HEK293 (cell line): ENCODE measurements around the gene STARD10.
A peak's percentile ranks its signal among the peaks of the same experiment; 100 is the strongest.

Source experiments
- CTCF ChIA-PET: fragments of 350-600 bp; formaldehyde crosslinking; extraction: SDS; loops from one replicate; lab custom pipeline; 2021; ENCODE audit warnings: antibody characterized with exemption; lab: Yijun Ruan, JAX
- POLR2A ChIA-PET: fragments of 300-600 bp; formaldehyde crosslinking; extraction: SDS; loops from one replicate; lab custom pipeline; 2020; ENCODE audit warnings: antibody characterized with exemption, inconsistent platforms; lab: Yijun Ruan, JAX
- H3K27ac ChIP-seq: fragments of 200-500 bp; sonication (Bioruptor generic); 2 replicates; pipeline ENCODE4 v1.5.1; 2014; ENCODE audit warnings: low read depth, low read length, control low read depth, inconsistent platforms; ENCODE audit errors: extremely low read depth
- H3K36me3 ChIP-seq, 2 experiments: fragments of 200-500 bp in 1 of 2; sonication (Bioruptor generic) in 1 of 2; 1 replicate in 1 of 2; 2 replicates in 1 of 2; pipeline ENCODE4 v1.5.1; 2014 to 2017; ENCODE audit warnings: inconsistent platforms in 2 of 2, low read length in 2 of 2; ENCODE audit not compliant: control insufficient read depth in 2 of 2, insufficient read depth in 1 of 2
- H3K4me1 ChIP-seq: fragments of 200-500 bp; sonication (Bioruptor generic); 2 replicates; pipeline ENCODE4 v1.5.1; 2014; ENCODE audit warnings: mild to moderate bottlenecking, low read length, inconsistent platforms; ENCODE audit not compliant: control insufficient read depth, insufficient read depth
- H3K4me3 ChIP-seq: 2 replicates; pipeline ENCODE4 v1.5.1; 2011; ENCODE audit warnings: low read depth, mild to moderate bottlenecking, control low read depth, low read length, moderate library complexity
- H3K9me3 ChIP-seq: fragments of 200-500 bp; sonication (Bioruptor generic); 2 replicates; pipeline ENCODE4 v1.5.1; 2014; ENCODE audit warnings: low read depth, low read length, inconsistent platforms; ENCODE audit not compliant: control insufficient read depth, insufficient read depth
- WT1 ChIP-seq: fragments of 450-650 bp; formaldehyde crosslinking; IDR thresholded peaks from 2 replicates; pipeline ENCODE4 v1.5.1; 2016; ENCODE audit warnings: missing biosample characterization, missing genetic modification characterization
- ZBTB7A ChIP-seq: fragments of 450-650 bp; formaldehyde crosslinking; IDR thresholded peaks from 2 replicates; pipeline ENCODE4 v1.5.1; 2016; ENCODE audit warnings: low read depth, missing biosample characterization, missing genetic modification characterization
- ZBTB8A ChIP-seq: fragments of 450-650 bp; formaldehyde crosslinking; IDR thresholded peaks from 2 replicates; pipeline ENCODE4 v1.5.1; 2016; ENCODE audit warnings: missing biosample characterization, missing genetic modification characterization
- ZFP69B ChIP-seq: fragments of 450-650 bp; formaldehyde crosslinking; IDR thresholded peaks from 2 replicates; pipeline ENCODE4 v1.5.1; 2016; ENCODE audit warnings: missing biosample characterization, missing genetic modification characterization
- ZNF24 ChIP-seq: fragments of 450-650 bp; formaldehyde crosslinking; IDR thresholded peaks from 2 replicates; pipeline ENCODE4 v1.5.1; 2016; ENCODE audit warnings: missing biosample characterization, missing genetic modification characterization
- ZNF394 ChIP-seq: fragments of 450-650 bp; formaldehyde crosslinking; IDR thresholded peaks from 2 replicates; pipeline ENCODE4 v1.5.1; 2016; ENCODE audit warnings: missing biosample characterization, missing genetic modification characterization, mild to moderate bottlenecking, moderate library complexity, borderline replicate concordance
- ZNF416 ChIP-seq: fragments of 450-650 bp; formaldehyde crosslinking; IDR thresholded peaks from 2 replicates; pipeline ENCODE4 v1.5.1; 2016; ENCODE audit warnings: missing biosample characterization, missing genetic modification characterization
- ZNF571 ChIP-seq: fragments of 450-650 bp; formaldehyde crosslinking; IDR thresholded peaks from 2 replicates; pipeline ENCODE4 v1.5.0; 2017; ENCODE audit warnings: missing biosample characterization, missing genetic modification characterization
- ZNF623 ChIP-seq: fragments of 450-650 bp; formaldehyde crosslinking; IDR thresholded peaks from 2 replicates; pipeline ENCODE4 v1.5.1; 2016; ENCODE audit warnings: missing biosample characterization, missing genetic modification characterization
- ZNF701 ChIP-seq: fragments of 450-650 bp; formaldehyde crosslinking; IDR thresholded peaks from 2 replicates; pipeline ENCODE4 v1.5.1; 2016; ENCODE audit warnings: missing biosample characterization, missing genetic modification characterization
- ZNF791 ChIP-seq: fragments of 450-650 bp; formaldehyde crosslinking; IDR thresholded peaks from 2 replicates; pipeline ENCODE4 v1.5.1; 2016; ENCODE audit warnings: missing biosample characterization, missing genetic modification characterization
- TF ChIP-seq, protein P1 (sequence below): fragments of 450-650 bp; formaldehyde crosslinking; IDR thresholded peaks from 2 replicates; pipeline ENCODE4 v1.5.1; 2017; ENCODE audit warnings: missing biosample characterization, missing genetic modification characterization
- TF ChIP-seq, protein P2 (sequence below): sonication (generic); formaldehyde crosslinking; IDR thresholded peaks from 2 replicates; pipeline ENCODE4 v1.8.1; 2022; ENCODE audit warnings: mild to moderate bottlenecking, moderate library complexity, missing genetic modification reagents
- TF ChIP-seq, protein P3 (sequence below): fragments of 450-650 bp; formaldehyde crosslinking; IDR thresholded peaks from 2 replicates; pipeline ENCODE4 v1.5.1; 2016; ENCODE audit warnings: missing biosample characterization, missing genetic modification characterization, borderline replicate concordance
- TF ChIP-seq, protein P4 (sequence below): fragments of 450-650 bp; formaldehyde crosslinking; IDR thresholded peaks from 2 replicates; pipeline ENCODE4 v1.5.1; 2017; ENCODE audit warnings: missing biosample characterization, missing genetic modification characterization
- TF ChIP-seq, protein P5 (sequence below): fragments of 450-650 bp; formaldehyde crosslinking; conservative IDR thresholded peaks from 2 replicates; pipeline ENCODE4 v1.5.1; 2016; ENCODE audit warnings: low read depth, missing biosample characterization, missing genetic modification characterization
- TF ChIP-seq, protein P6 (sequence below): fragments of 450-650 bp; formaldehyde crosslinking; IDR thresholded peaks from 2 replicates; pipeline ENCODE4 v1.5.1; 2016; ENCODE audit warnings: missing biosample characterization, missing genetic modification characterization

The STARD10 gene

DNA sequence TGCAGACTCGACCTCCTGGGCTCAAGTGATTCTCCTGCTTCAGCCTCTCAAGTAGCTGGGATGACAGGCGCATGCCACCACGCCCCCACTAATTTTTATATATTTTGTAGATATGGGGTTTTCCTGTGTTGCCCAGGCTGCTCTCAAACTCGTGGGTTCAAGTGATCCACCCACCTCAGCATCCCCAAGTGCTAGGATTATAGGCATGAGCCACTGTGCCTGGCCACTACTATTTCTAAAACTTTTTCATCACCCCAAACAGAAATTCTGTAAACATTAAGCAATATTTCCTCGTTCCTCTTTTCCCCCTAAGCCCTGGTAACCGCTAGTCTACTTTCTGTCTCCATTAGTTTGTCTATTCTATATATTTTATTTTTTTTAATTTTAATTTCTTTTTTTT, 11.4 kb upstream of the STARD10 start (continued):
- TF ChIP-seq, protein P1, sequence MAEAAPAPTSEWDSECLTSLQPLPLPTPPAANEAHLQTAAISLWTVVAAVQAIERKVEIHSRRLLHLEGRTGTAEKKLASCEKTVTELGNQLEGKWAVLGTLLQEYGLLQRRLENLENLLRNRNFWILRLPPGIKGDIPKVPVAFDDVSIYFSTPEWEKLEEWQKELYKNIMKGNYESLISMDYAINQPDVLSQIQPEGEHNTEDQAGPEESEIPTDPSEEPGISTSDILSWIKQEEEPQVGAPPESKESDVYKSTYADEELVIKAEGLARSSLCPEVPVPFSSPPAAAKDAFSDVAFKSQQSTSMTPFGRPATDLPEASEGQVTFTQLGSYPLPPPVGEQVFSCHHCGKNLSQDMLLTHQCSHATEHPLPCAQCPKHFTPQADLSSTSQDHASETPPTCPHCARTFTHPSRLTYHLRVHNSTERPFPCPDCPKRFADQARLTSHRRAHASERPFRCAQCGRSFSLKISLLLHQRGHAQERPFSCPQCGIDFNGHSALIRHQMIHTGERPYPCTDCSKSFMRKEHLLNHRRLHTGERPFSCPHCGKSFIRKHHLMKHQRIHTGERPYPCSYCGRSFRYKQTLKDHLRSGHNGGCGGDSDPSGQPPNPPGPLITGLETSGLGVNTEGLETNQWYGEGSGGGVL, result no peak
- no peak for TF ChIP-seq WT1 (tag by site-specific recombination)
- TF ChIP-seq ZNF571 (tag by site-specific recombination), result no peak
- TF ChIP-seq ZNF791 (tag by site-specific recombination), result no peak
- no peak for TF ChIP-seq ZBTB7A (tag by site-specific recombination)
- TF ChIP-seq ZNF416 (tag by site-specific recombination), result no peak
- TF ChIP-seq, protein P2, sequence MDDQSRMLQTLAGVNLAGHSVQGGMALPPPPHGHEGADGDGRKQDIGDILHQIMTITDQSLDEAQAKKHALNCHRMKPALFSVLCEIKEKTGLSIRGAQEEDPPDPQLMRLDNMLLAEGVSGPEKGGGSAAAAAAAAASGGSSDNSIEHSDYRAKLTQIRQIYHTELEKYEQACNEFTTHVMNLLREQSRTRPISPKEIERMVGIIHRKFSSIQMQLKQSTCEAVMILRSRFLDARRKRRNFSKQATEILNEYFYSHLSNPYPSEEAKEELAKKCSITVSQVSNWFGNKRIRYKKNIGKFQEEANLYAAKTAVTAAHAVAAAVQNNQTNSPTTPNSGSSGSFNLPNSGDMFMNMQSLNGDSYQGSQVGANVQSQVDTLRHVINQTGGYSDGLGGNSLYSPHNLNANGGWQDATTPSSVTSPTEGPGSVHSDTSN (CRISPR knock-in tag), result no peak
- TF ChIP-seq, protein P3, sequence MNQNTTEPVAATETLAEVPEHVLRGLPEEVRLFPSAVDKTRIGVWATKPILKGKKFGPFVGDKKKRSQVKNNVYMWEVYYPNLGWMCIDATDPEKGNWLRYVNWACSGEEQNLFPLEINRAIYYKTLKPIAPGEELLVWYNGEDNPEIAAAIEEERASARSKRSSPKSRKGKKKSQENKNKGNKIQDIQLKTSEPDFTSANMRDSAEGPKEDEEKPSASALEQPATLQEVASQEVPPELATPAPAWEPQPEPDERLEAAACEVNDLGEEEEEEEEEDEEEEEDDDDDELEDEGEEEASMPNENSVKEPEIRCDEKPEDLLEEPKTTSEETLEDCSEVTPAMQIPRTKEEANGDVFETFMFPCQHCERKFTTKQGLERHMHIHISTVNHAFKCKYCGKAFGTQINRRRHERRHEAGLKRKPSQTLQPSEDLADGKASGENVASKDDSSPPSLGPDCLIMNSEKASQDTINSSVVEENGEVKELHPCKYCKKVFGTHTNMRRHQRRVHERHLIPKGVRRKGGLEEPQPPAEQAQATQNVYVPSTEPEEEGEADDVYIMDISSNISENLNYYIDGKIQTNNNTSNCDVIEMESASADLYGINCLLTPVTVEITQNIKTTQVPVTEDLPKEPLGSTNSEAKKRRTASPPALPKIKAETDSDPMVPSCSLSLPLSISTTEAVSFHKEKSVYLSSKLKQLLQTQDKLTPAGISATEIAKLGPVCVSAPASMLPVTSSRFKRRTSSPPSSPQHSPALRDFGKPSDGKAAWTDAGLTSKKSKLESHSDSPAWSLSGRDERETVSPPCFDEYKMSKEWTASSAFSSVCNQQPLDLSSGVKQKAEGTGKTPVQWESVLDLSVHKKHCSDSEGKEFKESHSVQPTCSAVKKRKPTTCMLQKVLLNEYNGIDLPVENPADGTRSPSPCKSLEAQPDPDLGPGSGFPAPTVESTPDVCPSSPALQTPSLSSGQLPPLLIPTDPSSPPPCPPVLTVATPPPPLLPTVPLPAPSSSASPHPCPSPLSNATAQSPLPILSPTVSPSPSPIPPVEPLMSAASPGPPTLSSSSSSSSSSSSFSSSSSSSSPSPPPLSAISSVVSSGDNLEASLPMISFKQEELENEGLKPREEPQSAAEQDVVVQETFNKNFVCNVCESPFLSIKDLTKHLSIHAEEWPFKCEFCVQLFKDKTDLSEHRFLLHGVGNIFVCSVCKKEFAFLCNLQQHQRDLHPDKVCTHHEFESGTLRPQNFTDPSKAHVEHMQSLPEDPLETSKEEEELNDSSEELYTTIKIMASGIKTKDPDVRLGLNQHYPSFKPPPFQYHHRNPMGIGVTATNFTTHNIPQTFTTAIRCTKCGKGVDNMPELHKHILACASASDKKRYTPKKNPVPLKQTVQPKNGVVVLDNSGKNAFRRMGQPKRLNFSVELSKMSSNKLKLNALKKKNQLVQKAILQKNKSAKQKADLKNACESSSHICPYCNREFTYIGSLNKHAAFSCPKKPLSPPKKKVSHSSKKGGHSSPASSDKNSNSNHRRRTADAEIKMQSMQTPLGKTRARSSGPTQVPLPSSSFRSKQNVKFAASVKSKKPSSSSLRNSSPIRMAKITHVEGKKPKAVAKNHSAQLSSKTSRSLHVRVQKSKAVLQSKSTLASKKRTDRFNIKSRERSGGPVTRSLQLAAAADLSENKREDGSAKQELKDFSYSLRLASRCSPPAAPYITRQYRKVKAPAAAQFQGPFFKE (tag by site-specific recombination), result no peak
- no peak for TF ChIP-seq ZNF24 (tag by site-specific recombination)
- TF ChIP-seq ZFP69B (tag by site-specific recombination), result no peak
- TF ChIP-seq, protein P4, sequence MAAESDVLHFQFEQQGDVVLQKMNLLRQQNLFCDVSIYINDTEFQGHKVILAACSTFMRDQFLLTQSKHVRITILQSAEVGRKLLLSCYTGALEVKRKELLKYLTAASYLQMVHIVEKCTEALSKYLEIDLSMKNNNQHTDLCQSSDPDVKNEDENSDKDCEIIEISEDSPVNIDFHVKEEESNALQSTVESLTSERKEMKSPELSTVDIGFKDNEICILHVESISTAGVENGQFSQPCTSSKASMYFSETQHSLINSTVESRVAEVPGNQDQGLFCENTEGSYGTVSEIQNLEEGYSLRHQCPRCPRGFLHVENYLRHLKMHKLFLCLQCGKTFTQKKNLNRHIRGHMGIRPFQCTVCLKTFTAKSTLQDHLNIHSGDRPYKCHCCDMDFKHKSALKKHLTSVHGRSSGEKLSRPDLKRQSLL (tag by site-specific recombination), result no peak
- TF ChIP-seq, all 188 proteins: peak for 0

DNA sequence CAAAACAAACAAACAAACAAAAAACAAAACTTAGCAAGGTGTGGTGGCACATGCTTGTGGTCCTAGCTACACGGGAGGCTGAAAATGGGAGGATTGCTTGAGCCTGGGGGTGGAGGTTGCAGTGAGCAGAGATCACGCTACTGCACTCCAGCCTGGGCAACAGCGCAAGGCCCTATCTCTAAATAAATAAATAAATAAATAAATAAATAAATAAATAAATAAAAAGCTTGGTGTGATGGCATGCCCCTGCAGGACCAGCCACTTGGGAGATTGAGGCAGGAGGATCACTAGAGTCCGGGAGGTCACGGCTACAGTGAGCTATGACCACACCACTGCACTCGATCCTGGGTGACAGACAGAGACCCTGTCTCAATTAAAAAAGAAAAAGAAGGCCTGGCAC, 9.0 kb upstream of the STARD10 start:
- no peaks in the 10 kb centered on the region for H3K4me1 ChIP-seq
- no peaks in the 10 kb centered on the region; a peak in 1 of 3 replicates for H3K36me3 ChIP-seq
- no peak overlapping the region for H3K4me3 ChIP-seq
- CTCF ChIA-PET, result interaction anchor here (1.3 to 1.7 kb wide), 2 partner anchors 9 to 10 kb away, joined by 4 to 5 read pairs; partner anchors contain the start of gene STARD10
- POLR2A ChIA-PET, result interaction anchor here (1.2 kb wide), 1 partner anchor 9 kb away, joined by 4 read pairs; the partner anchor contains the start of gene STARD10
- H3K27ac ChIP-seq, result no peak overlapping the region
- no peaks in the 10 kb centered on the region for H3K9me3 ChIP-seq
- TF ChIP-seq ZNF623 (tag by site-specific recombination) (peak; percentile 40; the same call in 1 of the 2 replicates), ZNF701 (tag by site-specific recombination) (no peak), ZNF394 (peak; percentile 75; the same call in 1 of the 2 replicates), ZBTB8A (peak; percentile 32; the same call in 1 of the 2 replicates)
- TF ChIP-seq, protein P5, sequence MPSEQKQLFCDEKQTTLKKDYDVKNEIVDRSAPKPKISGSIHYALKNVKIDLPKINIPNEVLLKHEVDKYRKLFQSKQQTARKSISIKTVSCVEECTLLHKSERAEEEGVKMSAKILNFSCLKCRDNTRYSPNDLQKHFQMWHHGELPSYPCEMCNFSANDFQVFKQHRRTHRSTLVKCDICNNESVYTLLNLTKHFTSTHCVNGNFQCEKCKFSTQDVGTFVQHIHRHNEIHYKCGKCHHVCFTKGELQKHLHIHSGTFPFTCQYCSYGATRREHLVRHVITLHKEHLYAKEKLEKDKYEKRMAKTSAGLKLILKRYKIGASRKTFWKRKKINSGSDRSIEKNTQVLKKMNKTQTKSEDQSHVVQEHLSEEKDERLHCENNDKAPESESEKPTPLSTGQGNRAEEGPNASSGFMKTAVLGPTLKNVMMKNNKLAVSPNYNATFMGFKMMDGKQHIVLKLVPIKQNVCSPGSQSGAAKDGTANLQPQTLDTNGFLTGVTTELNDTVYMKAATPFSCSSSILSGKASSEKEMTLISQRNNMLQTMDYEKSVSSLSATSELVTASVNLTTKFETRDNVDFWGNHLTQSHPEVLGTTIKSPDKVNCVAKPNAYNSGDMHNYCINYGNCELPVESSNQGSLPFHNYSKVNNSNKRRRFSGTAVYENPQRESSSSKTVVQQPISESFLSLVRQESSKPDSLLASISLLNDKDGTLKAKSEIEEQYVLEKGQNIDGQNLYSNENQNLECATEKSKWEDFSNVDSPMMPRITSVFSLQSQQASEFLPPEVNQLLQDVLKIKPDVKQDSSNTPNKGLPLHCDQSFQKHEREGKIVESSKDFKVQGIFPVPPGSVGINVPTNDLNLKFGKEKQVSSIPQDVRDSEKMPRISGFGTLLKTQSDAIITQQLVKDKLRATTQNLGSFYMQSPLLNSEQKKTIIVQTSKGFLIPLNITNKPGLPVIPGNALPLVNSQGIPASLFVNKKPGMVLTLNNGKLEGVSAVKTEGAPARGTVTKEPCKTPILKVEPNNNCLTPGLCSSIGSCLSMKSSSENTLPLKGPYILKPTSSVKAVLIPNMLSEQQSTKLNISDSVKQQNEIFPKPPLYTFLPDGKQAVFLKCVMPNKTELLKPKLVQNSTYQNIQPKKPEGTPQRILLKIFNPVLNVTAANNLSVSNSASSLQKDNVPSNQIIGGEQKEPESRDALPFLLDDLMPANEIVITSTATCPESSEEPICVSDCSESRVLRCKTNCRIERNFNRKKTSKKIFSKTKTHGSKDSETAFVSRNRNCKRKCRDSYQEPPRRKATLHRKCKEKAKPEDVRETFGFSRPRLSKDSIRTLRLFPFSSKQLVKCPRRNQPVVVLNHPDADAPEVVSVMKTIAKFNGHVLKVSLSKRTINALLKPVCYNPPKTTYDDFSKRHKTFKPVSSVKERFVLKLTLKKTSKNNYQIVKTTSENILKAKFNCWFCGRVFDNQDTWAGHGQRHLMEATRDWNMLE, result peak; percentile 73
- TF ChIP-seq, protein P6, sequence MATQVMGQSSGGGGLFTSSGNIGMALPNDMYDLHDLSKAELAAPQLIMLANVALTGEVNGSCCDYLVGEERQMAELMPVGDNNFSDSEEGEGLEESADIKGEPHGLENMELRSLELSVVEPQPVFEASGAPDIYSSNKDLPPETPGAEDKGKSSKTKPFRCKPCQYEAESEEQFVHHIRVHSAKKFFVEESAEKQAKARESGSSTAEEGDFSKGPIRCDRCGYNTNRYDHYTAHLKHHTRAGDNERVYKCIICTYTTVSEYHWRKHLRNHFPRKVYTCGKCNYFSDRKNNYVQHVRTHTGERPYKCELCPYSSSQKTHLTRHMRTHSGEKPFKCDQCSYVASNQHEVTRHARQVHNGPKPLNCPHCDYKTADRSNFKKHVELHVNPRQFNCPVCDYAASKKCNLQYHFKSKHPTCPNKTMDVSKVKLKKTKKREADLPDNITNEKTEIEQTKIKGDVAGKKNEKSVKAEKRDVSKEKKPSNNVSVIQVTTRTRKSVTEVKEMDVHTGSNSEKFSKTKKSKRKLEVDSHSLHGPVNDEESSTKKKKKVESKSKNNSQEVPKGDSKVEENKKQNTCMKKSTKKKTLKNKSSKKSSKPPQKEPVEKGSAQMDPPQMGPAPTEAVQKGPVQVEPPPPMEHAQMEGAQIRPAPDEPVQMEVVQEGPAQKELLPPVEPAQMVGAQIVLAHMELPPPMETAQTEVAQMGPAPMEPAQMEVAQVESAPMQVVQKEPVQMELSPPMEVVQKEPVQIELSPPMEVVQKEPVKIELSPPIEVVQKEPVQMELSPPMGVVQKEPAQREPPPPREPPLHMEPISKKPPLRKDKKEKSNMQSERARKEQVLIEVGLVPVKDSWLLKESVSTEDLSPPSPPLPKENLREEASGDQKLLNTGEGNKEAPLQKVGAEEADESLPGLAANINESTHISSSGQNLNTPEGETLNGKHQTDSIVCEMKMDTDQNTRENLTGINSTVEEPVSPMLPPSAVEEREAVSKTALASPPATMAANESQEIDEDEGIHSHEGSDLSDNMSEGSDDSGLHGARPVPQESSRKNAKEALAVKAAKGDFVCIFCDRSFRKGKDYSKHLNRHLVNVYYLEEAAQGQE, result 0 out of 2 replicates have a peak, but pooled peaks have one; percentile 19
